DND-41 (cell line): ENCODE results near the gene NPDC1.

Experiments
- ATAC-seq: fragments of 200-7000 bp; cut with Tn5 transposase; 3 replicates; pipeline ENCODE4 v1.9.1; 2021; ENCODE audit warnings: low read depth; ENCODE audit not compliant: insufficient read depth
- DNase-seq: peaks from one replicate; pipeline ENCODE4 v3.0.0-alpha.2; 2020
- H2AFZ ChIP-seq: 2 replicates; pipeline ENCODE4 v1.6.0; 2012; ENCODE audit warnings: low read depth, low read length
- H3K27ac ChIP-seq: 2 replicates; pipeline ENCODE4 v1.5.1; 2012; ENCODE audit warnings: low read length, inconsistent platforms
- H3K27me3 ChIP-seq: fragments of 200-600 bp; sonication (generic); 2 replicates; pipeline ENCODE4 v1.6.0; 2012; ENCODE audit warnings: low read length, mild to moderate bottlenecking, inconsistent platforms; ENCODE audit not compliant: insufficient read depth, poor library complexity
- H3K36me3 ChIP-seq: 2 replicates; pipeline ENCODE4 v1.5.1; 2012; ENCODE audit warnings: low read length, inconsistent platforms; ENCODE audit not compliant: insufficient read depth
- H3K4me1 ChIP-seq: 2 replicates; pipeline ENCODE4 v1.5.1; 2012; ENCODE audit warnings: mild to moderate bottlenecking, low read length; ENCODE audit not compliant: insufficient read depth
- H3K4me2 ChIP-seq: 2 replicates; pipeline ENCODE4 v1.6.0; 2012; ENCODE audit warnings: mild to moderate bottlenecking, moderate library complexity, low read length, inconsistent platforms; ENCODE audit not compliant: insufficient read depth
- H3K4me3 ChIP-seq, 2 experiments: fragments of 200-600 bp in 1 of 2; shearing (Covaris generic) in 1 of 2; 2 replicates each; pipeline ENCODE4 v1.5.1; 2012 to 2016; ENCODE audit warnings: inconsistent platforms in 2 of 2, low read length in 2 of 2, mild to moderate bottlenecking in 2 of 2, low read depth in 1 of 2, moderate library complexity in 1 of 2
- H3K79me2 ChIP-seq: 2 replicates; pipeline ENCODE4 v1.6.0; 2012; ENCODE audit warnings: low read length, inconsistent platforms; ENCODE audit not compliant: insufficient read depth
- H3K9ac ChIP-seq: 2 replicates; pipeline ENCODE4 v1.6.0; 2012; ENCODE audit warnings: low read depth, mild to moderate bottlenecking, inconsistent platforms, low read length, moderate library complexity
- H3K9me3 ChIP-seq: 2 replicates; pipeline ENCODE4 v1.5.1; 2012; ENCODE audit warnings: low read length, moderate library complexity, mild to moderate bottlenecking, inconsistent platforms; ENCODE audit not compliant: insufficient read depth, severe bottlenecking
- H4K20me1 ChIP-seq: 2 replicates; pipeline ENCODE4 v1.6.0; 2012; ENCODE audit warnings: low read length; ENCODE audit not compliant: insufficient read depth
- EZH2 ChIP-seq: IDR thresholded peaks from 3 replicates; pipeline ENCODE4 v1.6.1; 2012; ENCODE audit warnings: borderline replicate concordance, low read depth, mild to moderate bottlenecking, moderate library complexity, low read length, inconsistent platforms; ENCODE audit not compliant: severe bottlenecking
- TF ChIP-seq, protein P1 (sequence below): IDR thresholded peaks from 2 replicates; pipeline ENCODE4 v1.5.1; 2012; ENCODE audit warnings: borderline replicate concordance, low read length, moderate library complexity, mild to moderate bottlenecking; ENCODE audit not compliant: poor library complexity, severe bottlenecking; ENCODE audit errors: extremely low read depth

Gene NPDC1

DNA sequence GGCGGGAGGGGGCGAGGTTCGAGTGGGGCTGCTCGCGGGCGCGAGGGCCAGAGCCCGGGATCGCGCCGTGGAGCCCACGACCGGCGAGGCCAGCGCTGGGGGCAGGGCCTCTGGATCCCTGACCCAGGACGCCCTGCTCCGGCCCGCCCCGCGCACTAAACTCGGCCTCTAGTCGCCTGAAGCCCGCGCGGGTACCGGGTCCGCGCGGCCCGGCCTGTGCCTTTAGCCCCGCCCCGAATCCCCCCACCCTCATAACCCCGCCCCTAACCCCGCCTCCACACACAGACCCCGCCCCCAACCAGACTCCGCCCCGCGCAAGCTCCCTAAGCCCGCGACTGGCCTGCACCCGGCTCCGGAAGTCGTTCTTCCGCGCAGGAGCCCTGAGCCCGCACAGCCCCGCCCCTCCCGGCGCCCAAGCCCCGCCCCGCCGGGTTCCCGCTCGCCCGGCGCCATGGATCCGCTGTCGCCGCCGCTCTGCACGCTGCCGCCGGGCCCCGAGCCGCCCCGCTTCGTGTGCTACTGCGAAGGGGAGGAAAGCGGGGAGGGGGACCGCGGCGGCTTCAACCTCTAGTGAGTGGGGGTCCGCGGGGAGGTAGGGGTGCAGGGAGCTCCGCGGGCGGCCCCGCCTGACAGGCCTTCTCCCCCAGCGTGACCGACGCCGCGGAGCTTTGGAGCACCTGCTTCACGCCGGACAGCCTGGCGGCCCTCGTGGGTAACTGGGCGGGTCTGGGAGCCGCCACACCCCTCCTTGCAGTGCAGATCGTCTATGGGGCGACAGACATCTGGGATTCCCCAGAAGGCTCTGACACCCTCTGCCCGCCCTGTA is 53.8 kb downstream of the NPDC1 start, which contains the start of gene PAXX:
Gene PAXX, plus strand, starts transcription at position 430 of the 826 bp plus-strand sequence. Its CDS starts 22 bp downstream, at position 452.
- H3K27ac ChIP-seq: peak within 1 kb of the TSS; percentile 75
- peak within 1 kb of the TSS; percentile 69 for H2AFZ ChIP-seq
- peaks cover 2% of the 10 kb centered on the region for H3K27me3 ChIP-seq
- peak within 1 kb of the TSS; percentile 98 for H3K4me2 ChIP-seq
- peak within 1 kb of the TSS; percentile 58 to 76 for H3K4me3 ChIP-seq
- ATAC-seq: peak; percentile 88
- H3K79me2 ChIP-seq: peaks cover 16% of the 10 kb centered on the region
- H3K4me1 ChIP-seq: peaks cover 16% of the 10 kb centered on the region
- H3K9ac ChIP-seq: peak within 1 kb of the TSS; percentile 88
- no peak for TF ChIP-seq EZH2
- TF ChIP-seq, protein P1, sequence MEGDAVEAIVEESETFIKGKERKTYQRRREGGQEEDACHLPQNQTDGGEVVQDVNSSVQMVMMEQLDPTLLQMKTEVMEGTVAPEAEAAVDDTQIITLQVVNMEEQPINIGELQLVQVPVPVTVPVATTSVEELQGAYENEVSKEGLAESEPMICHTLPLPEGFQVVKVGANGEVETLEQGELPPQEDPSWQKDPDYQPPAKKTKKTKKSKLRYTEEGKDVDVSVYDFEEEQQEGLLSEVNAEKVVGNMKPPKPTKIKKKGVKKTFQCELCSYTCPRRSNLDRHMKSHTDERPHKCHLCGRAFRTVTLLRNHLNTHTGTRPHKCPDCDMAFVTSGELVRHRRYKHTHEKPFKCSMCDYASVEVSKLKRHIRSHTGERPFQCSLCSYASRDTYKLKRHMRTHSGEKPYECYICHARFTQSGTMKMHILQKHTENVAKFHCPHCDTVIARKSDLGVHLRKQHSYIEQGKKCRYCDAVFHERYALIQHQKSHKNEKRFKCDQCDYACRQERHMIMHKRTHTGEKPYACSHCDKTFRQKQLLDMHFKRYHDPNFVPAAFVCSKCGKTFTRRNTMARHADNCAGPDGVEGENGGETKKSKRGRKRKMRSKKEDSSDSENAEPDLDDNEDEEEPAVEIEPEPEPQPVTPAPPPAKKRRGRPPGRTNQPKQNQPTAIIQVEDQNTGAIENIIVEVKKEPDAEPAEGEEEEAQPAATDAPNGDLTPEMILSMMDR: no peak
- H3K9me3 ChIP-seq: no peaks in the 10 kb centered on the region
- H3K36me3 ChIP-seq: peaks cover 12% of the 10 kb centered on the region
- H4K20me1 ChIP-seq: peaks cover 26% of the 10 kb centered on the region
- DNase-seq: peak; percentile 92

DNA sequence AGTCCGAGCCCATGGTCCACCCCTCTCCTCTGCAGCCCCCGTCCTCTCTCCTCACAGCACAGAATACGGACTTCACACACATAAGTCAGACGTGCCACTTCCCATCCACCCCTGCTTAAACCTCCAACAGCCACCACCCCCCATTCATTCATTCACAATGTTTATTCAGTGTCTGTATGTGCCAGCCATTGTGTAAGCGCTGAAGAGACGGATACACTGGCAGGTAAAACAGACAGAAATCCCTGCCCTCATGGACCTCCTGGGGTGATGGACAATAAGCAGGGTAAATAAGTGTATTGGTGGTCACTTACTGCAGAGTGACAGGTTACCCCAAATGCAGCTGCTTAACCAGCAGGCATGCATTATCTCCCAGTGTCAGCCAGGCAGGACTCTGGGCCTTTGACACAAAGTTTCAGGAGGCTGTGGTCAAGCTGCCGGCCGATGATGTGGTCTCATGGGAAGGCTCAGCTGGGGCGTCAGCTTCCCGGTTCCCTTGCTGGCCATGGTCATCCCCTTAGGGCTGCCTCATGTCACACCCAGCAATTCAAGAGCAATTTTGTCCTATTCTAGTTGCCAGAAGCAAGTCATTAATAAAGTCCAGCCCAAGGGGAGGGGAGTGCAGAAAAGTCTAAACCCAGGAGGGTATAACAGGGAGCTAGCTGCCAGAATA is 55.6 kb downstream of the NPDC1 start:
- H3K79me2 ChIP-seq: peaks cover 16% of the 10 kb centered on the region
- TF ChIP-seq, protein P1: no peak
- TF ChIP-seq EZH2: no peak
- H3K27me3 ChIP-seq: peaks cover 2% of the 10 kb centered on the region
- H3K4me3 ChIP-seq: no peak overlapping the region
- H3K9ac ChIP-seq: no peak overlapping the region
- no peak overlapping the region for H3K27ac ChIP-seq
- DNase-seq: no peak
- H2AFZ ChIP-seq: no peak overlapping the region
- peaks cover 20% of the 10 kb centered on the region for H4K20me1 ChIP-seq
- peaks cover 12% of the 10 kb centered on the region for H3K36me3 ChIP-seq
- H3K4me1 ChIP-seq: peaks cover 11% of the 10 kb centered on the region
- H3K9me3 ChIP-seq: no peaks in the 10 kb centered on the region
- no peak overlapping the region for H3K4me2 ChIP-seq
- ATAC-seq: no peak
